GM18868 (cell line): Measurements from ENCODE around the gene DNMT3B.
"Not testable (repeated sequence)": the region's sequence is repeated elsewhere in the genome, so short reads cannot be mapped to it uniquely, and the experiment has no call there.

Source experiments
- ATAC-seq: cut with Tn5 transposase; IDR thresholded peaks from one replicate; pipeline ENCODE4 v1.9.1; 2021; ENCODE audit warnings: mild to moderate bottlenecking, moderate library complexity; ENCODE audit not compliant: unreplicated experiment

DNMT3B gene

DNA sequence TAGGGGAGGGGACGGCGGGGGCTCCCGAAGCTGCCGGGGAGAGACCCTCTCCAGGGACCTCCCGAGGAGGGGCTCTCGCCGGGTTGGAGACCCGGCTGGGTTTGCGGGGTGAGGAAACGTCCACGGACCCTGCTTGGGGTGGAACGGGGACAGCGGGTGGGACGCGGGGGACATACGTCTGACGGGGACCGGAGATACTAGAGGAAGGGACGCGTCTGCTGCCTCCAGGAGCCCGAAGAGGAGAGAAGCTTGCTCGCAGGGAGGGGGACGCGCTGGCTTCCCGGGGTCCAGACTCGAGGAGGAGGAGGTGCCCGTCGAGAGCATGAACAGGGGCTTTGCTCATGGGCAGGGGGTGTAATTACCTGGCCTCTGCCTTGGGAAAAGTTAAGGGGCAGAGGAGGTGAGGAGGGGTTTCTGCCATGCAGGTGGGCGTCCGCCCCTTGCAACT is 593 bp downstream of the DNMT3B start:
- ATAC-seq, result peak; percentile 11

DNA sequence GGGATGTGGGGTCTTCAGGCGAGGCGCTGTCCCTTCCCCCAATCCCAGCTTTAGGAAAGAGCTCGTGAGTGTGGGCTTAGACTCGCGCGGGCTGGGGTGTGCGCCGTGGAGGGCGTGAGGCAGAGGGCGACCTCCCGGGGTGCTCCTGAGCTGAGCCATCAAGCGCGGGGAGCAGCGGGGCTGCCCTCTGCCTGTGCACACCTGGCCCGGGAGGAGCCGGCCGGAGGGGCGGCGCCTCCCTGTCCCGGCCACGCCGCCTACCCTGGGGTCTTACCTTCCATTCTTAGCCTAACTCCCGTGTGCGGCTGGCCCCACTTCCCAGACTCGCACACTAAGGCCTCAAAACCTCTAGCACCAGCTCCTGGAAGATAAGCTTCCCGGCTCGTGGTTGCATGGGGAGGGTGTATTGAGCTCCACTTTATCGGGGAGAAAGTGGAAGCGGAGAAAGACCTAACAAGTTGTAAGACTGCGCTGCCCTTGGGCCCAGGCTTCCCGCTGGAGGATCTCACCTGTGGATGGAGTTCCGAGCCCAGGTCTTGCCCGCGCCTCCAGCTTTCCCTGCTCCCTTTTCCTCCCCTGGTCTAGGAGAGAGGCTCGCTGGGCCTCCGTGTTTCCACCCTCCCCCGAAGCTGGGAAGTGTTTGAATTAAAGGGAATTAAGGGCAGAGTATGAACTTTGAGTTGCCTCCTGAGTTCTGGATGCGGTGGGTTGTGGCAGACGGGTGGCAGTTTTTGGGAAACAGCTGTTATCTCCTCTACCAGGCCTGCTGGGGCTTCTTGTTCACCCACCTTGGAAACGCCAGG is 1.2 kb downstream of the DNMT3B start:
- no peak for ATAC-seq

GRCh38 chr20:32764005-32764960 is 2.1 kb downstream of the DNMT3B start:
- no peak for ATAC-seq

DNA sequence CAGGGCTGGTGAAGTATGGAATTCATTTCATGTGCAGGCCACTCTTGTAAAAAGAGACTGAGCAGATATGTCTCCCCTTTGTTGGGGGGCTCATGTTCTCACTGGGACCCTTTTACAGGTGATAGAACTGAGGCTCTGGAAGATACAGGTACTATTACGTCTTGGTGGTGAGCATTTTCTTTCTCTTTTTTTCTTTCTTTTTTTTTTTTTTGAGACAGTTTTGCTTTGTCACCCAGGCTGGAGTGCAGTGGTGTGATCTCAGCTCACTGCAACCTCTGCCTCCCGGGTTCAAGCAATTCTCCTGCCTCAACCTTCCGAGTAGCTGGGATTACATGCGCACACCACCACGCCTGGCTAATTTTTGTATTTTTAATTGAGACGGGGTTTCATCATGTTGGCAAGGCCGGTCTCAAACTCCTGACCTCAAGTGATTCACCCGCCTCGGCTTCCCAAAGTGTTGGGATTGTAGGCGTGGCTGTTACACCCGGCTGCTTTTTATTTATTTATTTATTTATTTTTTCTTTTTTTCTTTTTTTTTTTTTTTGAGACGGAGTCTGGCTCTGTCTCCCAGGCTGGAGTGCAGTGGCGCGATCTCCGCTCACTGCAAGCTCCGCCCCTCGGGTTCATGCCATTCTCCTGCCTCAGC is 3.2 kb downstream of the DNMT3B start:
- not testable (repeated sequence) for ATAC-seq

- no peak for ATAC-seq
These were observed 5.4 kb downstream of the DNMT3B start for GRCh38 chr20:32767418-32768198.

GRCh38 chr20:32772046-32772445 is 9.9 kb downstream of the DNMT3B start:
- ATAC-seq, result no peak

DNA sequence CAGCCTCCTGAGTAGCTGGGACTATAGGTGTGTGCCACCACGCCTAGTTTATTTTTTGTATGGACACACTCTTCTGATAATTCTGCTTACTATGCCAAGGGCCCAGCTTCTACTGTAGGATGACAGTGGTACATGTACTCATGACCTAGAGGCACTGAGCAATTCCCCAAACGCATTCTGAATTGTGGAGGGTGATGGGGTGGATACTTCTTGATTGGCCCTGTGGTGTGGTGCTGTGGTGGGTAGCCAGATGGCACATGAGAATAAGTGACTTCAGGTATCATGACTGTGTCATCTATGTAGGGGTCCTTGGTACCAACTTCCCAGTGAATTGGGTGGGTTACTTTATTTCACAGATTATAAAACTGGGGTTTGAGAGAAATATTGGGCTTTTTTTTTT is 11.0 kb downstream of the DNMT3B start:
- no peak for ATAC-seq

- ATAC-seq, result no peak
These were observed 11.7 kb downstream of the DNMT3B start for GRCh38 chr20:32773855-32774254.

- ATAC-seq, result no peak
These were observed 13.3 kb downstream of the DNMT3B start for GRCh38 chr20:32775336-32775991.

DNA sequence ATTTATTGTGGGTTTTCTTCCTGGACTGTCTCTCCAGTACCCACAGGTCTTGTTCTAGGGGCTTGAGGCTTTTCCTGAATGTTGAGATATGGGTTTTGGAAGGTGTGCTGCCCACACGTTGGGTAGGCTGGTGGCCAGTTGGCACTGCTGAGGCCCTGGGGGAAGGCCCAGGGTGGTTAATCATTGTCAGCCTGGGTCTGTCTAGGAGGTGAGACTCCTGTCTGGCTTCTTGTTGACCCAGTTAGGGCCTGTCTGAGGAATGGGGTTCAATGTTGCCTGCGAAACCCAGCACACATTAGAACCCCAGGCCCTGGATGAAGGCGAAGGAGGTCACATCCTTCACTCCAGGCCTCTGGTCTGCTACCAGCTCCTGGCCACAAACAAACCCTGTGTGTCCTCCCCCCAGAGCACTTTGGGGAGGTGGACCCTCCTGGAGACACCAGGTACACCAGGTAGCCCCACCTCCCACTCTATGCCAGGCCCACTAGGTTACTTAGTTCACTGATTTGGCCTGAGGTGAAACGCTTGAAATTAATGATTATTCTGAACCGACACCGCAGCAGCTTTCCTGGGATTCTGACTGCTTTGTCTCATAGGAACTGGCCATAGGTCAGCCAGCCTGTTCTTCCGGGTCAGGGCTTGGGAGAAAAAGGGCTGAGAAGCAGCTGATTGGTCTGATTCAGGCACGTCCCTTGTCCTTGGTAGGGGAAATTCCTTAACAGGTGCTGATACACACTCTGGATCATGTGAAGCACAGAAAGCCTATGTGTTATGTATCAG is 15.2 kb downstream of the DNMT3B start:
- ATAC-seq, result no peak

GRCh38 chr20:32779500-32780211 is 17.5 kb downstream of the DNMT3B start:
- ATAC-seq, result no peak

GRCh38 chr20:32780278-32780677 is 18.1 kb downstream of the DNMT3B start:
- ATAC-seq, result no peak

GRCh38 chr20:32780749-32781655 is 18.8 kb downstream of the DNMT3B start:
- no peak for ATAC-seq

DNA sequence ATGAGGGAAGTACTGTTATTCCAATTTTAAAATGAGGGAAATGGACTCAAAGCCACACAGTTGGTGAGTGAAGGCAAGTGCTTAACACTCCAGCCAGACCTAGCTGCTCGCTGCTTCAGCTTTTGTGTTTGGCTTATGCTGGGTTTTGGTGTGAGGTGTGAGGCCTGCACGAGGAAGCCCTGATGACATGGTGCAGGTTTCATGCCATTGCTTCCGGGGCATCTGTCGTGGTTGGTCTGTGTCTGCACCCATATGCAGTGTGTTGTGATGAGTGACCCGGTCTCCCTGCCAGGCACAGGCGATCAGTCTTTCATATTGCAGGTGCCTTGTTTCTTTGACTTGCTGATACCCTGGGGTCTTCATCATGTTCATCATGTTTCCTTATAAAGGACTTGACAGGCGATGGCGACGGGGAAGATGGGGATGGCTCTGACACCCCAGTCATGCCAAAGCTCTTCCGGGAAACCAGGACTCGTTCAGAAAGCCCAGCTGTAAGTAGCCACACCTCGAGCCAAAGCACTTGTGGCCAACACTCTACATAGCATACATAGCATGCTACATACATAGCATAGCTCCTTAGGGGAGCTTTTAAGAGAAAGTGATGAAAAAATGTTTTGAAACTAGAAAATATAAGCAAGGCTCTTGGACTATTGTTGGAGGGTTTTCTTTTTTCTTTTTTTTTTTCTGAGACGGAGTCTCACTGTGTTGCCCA is 22.3 kb downstream of the DNMT3B start:
- no peak for ATAC-seq

- ATAC-seq, result no peak
These were observed 24.0 kb downstream of the DNMT3B start for GRCh38 chr20:32786059-32786760.

DNA sequence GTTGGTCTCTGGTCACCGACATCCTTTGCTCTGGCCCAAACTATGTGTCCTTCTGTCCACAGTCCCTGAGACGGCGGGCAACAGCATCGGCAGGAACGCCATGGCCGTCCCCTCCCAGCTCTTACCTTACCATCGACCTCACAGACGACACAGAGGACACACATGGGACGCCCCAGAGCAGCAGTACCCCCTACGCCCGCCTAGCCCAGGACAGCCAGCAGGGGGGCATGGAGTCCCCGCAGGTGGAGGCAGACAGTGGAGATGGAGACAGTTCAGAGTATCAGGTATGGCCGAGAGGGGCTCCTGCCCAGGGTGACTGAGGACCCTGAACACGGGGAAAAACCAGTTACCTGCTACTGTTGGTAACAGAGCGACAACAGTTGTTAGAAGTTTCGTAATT is 25.0 kb downstream of the DNMT3B start:
- ATAC-seq, result no peak
